ENCODE measurements around the gene AHCYL2. TPM values are rescaled to one million over a fixed set of nuclear protein-coding genes. Genes with fewer than 3 reads are reported as not detected.
A peak's percentile ranks its signal among the peaks of the same experiment; 100 is the strongest.

The AHCYL2 gene
- total RNA-seq: 13.6 TPM
- long read RNA-seq, partial matches to known transcripts: 0 of 1 reads
- long read RNA-seq, other reads (novel, unspliced or antisense): 1 of 1 reads

DNA sequence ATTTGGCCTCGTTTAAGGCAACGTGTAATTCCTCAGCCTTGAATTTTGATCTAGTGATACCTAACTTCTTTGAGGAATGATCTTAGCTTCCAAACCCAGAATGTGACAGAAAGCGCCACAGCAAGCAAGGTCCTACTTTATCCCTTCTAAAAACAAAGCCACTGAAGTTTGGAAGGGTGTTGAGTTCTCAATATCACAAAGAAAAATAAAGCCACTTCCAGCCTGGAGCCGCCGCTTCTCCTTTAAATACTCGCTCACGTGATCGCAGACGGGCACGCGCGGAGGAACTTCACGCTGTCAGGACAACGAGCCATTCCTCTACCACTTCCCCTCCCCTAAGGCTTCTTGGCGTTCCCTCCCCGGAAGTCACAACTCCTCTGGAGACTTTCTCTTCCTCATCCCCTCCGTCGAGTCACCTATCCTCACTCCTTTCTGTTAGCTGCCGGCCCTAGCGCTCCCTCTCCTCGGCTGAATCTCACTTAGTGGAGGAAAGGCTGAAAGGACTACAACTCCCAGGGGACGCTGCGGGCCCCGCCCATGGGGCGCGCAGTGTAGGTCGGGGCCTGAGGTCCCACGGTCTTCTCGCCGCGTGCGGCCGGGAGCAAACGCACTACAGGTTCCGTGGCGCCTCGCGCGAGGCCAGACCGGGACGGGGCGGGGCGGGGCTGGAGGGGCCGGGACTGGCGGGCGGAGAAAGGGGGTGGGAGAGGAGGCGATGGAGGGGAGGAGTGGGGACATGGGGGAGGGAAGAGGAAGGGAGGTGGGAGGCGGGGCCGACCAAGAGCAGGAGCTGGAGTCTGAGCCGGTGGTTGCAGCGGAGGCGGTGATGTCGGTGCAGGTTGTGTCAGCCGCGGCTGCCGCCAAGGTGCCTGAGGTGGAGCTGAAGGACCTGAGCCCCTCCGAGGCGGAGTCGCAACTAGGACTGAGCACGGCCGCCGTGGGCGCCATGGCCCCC, at the start of gene AHCYL2:
TSS of gene AHCYL2 (plus strand) at position 780 of the 955 bp plus-strand sequence.
- peak; percentile 99 for DNase-seq (ENCODE audit: low spot score)

DNA sequence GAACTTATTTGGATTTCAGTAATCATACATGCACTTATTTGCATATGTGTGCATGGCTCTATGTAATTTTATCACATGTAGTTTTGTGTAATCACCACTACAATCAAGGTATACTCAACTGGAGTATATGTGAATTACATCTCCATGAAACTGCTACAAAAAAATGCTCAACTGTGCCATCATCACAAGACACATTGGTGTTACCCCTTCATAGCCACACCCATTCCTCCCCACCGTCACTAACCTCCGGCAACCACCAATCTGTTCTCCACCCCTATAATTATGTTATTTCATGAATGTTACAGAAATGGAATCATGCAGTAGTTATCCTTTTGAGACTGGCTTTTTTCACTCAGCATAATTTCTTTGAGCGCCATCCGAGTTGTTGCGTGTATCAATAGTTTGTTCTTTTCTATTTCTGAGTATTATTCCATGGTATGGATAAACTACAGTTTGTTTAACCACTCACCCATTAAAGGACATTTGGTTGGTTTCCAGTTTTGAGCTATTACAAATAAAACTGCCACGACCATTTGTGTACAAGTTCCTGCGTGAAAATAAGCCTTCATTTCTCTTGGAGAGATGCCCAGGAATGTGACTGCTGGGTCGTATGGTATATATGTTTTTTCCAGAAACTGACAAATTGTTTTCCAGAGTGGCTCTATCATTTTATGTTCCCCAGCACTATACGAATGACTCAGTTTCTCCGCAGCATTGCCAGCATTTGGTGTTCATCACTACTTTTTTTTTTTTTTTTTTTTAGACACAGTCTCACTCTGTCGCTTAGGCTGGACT, 47.7 kb upstream of the AHCYL2 start:
- DNase-seq (ENCODE audit: low spot score): no peak

DNA sequence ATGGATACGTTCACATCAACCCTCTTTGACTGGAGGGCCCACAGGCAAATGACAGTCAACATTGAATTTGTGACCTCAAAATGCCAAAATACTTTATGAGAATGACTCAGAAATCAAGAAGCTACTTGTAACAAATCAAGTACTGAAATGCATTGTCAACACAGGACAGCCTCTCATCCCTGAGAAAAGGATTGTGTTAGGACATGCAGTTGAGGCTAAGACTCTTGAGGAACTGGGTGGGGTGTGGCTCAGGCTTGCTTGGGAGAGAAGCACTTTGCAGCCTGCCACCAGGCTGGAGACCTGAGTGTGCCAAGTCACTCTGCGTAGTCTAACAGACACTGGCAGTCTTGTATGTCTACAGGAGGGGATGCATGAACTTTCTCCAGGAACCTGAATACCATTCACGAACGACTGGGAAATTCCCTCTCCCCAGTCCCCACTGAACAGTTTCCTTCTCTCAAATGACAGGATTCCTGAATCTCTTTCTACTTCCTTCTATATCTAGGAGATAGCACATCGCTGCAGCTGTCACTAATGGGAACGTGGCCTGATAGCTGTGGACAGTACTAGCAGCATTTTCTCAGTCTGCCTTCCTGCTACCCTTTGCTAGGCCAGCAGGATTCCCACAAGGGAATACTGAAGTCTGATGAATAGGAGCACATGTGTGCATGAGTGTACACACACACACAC, 39.7 kb upstream of the AHCYL2 start:
- no peak for DNase-seq (ENCODE audit: low spot score)

DNA sequence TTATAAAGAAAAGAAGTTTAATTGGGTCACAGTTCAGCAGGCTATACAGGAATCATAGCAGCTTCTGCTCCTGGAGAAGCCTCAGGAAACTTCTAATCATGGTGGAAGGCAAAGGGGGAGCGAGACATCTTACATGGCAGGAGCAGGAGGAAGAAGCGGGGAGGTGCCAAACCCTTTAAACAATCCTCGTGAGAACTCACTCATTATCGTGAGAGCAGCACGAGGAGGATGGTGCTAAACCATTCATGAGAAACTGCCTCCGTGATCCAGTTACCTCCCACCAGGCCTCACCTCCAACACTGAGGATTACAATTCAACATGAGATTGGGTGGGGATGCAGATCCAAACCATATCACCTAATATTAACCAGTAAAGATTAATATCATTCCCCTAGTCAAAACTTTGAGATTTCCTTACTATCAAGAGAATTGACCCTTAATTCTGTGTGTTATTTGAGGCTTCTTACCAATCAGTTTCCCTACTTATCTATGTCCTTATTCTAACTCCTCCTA, 38.0 kb upstream of the AHCYL2 start:
- no peak for DNase-seq (ENCODE audit: low spot score)

DNA sequence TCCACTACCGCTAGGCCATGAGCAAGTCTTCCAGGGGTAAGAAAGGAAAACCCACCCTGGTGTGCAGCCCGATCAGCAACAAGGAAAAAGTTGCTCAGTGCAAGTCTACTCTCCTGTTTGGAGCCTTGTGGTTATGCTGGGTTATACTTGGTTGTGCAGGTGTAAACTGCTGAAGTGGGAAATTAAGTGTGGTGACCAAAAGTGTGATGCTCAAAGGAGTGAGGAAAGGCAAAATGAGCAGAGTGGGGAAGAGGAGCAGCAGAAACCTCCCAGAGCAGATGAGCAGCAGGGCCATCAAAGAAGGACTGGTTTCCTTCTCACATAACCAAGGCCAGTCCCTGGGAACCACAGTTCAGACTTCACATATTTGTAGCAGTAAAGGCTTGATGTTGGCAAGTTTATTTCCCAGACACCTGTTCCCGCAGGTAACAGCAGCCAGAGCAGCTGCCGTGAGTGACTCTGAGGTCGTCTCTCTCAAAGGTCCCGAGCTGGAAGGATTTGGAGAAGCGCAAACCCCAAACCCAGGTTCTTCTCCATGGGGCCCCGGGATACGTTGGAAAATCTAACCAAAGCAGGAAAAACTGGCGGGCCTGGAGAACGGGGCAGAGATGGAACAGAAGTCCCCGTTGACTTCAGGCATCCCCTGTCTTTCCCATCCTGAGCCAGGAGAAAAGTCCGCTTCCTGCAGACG, 37.0 kb upstream of the AHCYL2 start:
- DNase-seq (ENCODE audit: low spot score): no peak

DNA sequence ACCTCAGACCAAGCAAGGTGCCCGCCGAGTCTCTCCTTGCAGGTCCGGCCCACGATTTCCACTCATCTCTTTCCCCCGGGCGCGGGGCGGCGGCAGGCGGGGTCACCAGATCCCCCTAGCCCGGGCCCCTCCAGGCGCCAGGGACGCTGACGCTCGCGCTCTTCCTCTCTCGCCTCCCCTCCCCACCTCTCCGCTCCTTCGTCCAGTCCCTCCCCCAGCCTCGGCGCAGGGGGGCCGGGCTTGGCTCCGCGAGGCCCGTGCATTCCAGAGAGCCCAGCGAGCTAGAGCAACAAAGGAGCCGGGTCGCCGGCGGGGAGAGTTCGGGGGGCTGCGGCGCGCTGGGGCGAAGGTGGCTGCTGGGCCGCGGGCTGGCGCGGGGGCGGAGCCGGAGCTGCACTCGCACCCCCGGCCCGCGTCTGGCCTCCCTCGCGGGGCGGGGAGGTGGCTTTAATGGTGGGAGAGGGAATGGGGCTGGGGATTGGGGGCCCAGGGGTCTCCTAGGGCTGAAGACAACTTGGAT, 36.4 kb upstream of the AHCYL2 start, which contains the start of gene SMO:
TSS of gene SMO (plus strand) at position 262 of the 520 bp plus-strand sequence. CDS start 519 bp downstream, outside the sequence.
- DNase-seq (ENCODE audit: low spot score): no peak

DNA sequence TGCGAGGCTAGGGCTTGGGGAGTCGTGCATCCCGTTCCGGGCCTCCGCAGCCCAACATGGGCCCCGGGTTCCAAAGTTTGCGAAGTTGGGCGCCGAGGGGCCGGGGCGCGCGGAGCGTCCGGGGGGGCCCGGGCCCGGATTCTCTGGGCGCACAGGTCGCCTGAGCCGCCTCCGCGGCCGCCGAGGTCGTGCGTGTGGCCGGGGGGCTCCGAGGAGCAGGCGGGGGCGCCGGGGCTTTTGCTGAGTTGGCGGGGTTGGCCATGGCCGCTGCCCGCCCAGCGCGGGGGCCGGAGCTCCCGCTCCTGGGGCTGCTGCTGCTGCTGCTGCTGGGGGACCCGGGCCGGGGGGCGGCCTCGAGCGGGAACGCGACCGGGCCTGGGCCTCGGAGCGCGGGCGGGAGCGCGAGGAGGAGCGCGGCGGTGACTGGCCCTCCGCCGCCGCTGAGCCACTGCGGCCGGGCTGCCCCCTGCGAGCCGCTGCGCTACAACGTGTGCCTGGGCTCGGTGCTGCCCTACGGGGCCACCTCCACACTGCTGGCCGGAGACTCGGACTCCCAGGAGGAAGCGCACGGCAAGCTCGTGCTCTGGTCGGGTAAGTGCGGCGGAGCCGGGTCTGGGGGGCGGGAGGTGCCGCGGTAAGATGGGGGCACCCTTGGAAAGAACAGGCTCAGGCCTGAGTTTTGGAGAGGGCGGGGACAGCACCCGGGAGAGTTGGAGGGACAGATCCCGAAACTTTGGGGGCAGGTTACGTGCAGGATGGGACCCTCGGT, 35.8 kb upstream of the AHCYL2 start:
- DNase-seq (ENCODE audit: low spot score): no peak

DNA sequence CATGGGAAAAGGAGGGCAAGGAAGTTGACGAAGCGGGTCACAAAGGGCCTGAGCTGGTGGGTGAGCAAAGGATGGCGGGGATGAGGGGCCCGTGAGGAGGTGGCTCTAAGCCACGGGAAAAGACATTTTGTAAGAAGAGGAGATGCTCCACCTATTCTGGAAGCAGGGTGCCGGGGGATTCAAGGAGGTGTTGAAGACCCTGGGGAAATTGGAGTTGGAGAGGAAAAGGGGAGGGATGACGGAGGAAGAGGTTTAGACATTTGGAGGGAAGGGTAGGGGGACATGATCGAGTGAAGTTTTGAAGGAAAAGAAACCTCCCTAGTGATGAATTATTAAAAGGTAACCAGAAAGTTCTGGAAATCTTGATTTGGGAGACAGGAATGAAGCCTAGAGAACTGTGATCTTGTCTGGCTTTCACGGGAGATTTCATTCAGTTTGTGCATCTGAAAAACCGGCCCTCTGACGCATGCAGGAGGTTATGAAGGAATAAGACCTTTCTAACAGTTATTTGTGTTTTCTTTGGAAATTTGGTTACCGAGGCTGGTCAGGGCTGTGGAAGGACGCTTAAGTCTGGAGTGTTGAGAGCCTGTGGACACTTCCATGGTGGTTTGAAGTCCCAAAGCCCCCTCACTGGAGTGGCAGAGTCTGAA, 35.0 kb upstream of the AHCYL2 start:
- no peak for DNase-seq (ENCODE audit: low spot score)

DNA sequence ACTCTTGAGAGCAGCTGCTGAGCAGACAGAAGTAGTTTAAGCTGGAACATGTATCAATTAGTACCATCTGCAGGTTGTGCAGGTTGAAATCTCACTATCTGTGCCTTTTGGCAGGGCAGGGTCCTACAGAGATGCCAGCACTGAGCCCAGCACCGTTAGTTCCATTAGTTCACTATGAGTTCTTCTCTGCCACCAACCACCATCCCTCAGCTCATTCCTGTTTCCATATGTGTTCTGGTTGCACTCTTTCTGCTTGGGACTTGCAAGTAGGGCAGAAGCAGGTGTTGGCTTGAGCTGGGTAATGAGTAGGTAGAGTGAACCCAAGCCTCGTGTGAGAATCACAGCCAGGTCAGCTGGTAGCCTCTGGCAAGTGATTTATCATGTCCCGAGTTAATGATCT, 33.6 kb upstream of the AHCYL2 start:
- no peak for DNase-seq (ENCODE audit: low spot score)

DNA sequence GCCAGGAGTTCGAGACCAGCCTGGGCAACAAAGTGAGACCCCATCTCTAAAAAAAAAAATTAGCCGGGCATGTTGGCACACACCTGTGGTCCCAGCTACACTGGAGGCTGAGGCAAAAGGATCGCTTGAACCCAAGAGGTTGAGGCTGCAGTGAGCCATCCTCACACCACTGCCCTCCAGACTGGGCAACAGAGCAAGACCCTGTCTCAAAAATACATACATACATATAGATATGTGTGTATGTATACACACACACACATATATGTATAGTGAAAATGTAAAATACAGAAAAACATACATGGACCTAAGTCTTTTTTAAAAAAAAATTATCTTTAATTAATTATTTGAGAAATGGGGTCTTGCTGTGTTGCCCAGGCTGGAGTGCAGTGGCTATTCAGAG, 30.9 kb upstream of the AHCYL2 start:
- no peak for DNase-seq (ENCODE audit: low spot score)

DNA sequence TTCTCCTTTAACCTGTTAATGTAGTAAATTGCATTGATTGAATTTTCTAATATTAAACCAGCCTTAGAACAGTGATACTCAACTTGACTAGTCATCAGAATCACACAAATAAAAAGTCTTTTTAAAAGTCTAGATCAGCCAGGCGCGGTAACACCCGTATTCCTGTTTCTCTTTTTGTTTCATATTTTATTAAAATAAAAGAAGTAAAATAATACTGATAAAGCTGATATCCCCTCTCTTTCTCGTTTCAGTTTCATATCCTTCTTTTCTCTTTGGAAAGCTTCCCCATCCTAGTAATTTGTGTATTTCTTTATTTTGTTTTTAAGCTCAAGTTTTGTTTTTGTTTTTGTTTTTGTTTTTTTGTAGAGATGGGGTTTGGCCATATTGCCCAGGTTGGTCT, 27.1 kb upstream of the AHCYL2 start:
- no peak for DNase-seq (ENCODE audit: low spot score)

DNA sequence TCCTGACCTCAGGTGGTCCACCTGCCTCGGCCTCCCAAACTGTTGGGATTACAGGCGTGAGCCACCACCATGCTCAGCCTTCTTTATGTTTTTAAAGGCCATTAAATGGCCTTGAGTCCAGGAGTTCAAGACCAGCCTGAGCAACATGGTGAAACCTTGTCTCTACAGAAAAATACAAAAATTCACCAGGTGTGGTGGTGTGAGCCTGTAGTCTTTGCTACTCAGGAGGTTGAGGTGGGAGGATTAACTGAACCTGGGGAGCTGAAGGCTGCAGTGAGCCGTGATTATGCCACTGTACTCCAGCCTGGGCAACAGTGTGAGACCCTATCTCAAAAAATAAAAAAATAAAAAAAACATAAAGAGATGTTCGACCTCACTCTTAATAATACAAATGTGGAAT, 25.4 kb upstream of the AHCYL2 start:
- no peak for DNase-seq (ENCODE audit: low spot score)

DNA sequence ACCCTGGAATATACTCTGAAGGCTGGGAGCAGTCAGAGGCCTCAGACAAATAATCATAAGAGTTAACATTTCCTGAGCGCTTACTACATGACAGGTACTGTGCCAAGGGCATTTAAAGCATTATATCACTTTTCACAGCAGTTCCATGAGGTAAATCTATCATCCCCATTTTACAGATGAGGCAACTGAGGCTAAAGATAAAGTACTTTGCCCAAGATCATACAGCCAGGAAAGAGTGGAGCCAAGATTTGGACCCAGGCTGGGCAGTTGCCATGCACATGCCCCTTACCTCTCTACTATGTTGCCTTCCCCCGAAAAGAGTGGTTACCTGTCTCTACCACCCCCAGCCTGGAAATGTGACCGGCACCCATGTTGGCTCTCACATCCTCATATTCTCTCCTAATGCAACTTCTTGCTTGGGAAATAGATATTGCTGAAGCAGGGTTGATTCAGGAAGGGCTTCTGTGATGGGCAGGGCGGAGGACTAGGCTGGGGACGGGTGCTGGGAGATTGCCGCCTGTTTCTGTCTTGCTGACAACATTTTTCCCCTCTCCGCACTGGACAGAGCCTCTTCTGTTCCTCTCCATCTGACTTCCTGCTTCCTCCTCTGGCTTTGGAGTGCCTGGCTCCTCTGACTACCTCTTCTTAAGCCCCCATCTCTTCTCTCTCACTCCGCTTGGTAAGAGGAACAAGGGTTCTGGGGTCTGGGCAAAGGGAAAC, 22.6 kb upstream of the AHCYL2 start:
- DNase-seq (ENCODE audit: low spot score): no peak

DNA sequence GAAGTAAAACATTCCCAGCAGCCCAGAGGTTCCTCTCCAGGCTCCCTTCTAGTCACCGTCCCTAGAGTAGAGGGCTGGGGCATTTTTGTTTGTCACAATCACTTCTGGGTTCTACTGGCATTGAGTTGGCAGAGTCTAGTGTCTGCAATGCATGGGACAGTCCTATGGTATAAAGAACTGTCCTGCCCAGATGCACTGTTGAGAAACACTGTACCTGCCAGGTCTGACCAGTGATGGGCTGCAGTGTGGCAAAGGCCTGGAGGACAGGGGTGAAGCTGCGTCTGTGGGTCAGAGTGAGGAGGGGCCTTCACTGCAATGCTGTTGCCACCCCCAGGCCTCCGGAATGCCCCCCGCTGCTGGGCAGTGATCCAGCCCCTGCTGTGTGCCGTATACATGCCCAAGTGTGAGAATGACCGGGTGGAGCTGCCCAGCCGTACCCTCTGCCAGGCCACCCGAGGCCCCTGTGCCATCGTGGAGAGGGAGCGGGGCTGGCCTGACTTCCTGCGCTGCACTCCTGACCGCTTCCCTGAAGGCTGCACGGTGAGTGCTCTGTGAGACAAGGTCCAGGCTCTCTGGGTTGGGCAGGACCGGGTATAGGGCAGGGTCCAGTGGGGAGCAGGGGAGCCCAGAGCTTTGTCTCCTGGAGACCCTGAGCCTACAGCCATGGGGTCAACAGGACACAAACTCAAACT, 21.6 kb upstream of the AHCYL2 start:
- no peak for DNase-seq (ENCODE audit: low spot score)

DNA sequence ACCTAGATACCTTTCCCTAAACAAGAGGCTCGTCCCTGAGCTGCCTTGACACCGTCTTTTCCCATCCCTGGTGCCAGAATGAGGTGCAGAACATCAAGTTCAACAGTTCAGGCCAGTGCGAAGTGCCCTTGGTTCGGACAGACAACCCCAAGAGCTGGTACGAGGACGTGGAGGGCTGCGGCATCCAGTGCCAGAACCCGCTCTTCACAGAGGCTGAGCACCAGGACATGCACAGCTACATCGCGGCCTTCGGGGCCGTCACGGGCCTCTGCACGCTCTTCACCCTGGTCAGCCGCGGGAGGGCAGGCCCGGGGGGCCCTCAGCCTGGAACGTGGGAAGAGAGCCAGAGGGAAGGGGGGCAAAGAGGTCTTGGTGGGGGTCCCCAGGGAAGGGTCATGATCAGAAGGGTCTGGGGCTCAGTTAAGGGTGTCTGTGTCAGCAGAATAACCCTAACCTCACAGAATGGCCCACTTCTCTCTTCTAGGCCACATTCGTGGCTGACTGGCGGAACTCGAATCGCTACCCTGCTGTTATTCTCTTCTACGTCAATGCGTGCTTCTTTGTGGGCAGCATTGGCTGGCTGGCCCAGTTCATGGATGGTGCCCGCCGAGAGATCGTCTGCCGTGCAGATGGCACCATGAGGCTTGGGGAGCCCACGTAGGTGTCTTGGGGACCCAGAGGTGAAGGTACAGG, 19.6 kb upstream of the AHCYL2 start:
- DNase-seq (ENCODE audit: low spot score): no peak

DNA sequence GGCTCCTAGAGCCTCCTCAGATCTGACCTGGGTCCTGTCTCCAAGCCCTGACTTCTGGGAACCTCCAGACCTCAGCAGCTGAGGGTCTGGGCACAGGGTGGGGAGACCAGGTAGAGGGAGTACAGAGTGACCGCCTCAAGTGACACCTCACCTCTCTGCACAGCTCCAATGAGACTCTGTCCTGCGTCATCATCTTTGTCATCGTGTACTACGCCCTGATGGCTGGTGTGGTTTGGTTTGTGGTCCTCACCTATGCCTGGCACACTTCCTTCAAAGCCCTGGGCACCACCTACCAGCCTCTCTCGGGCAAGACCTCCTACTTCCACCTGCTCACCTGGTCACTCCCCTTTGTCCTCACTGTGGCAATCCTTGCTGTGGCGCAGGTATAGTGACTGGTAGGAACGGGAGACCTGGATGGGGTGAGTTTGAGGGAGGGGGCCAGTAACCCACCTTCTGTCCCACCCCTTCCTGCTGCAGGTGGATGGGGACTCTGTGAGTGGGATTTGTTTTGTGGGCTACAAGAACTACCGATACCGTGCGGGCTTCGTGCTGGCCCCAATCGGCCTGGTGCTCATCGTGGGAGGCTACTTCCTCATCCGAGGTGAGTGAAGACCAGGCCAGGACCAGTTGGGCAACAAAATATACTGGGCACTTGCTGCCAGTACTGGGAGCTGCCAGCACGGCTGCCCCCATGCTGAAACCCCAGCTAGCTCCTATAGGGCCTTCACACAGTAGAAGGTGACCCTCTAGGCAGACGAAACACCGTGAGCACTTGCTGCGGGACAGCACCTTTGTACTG, 18.6 kb upstream of the AHCYL2 start:
- DNase-seq (ENCODE audit: low spot score): no peak
